ENCODE measurements around the gene CALML3.

CALML3 gene

DNA sequence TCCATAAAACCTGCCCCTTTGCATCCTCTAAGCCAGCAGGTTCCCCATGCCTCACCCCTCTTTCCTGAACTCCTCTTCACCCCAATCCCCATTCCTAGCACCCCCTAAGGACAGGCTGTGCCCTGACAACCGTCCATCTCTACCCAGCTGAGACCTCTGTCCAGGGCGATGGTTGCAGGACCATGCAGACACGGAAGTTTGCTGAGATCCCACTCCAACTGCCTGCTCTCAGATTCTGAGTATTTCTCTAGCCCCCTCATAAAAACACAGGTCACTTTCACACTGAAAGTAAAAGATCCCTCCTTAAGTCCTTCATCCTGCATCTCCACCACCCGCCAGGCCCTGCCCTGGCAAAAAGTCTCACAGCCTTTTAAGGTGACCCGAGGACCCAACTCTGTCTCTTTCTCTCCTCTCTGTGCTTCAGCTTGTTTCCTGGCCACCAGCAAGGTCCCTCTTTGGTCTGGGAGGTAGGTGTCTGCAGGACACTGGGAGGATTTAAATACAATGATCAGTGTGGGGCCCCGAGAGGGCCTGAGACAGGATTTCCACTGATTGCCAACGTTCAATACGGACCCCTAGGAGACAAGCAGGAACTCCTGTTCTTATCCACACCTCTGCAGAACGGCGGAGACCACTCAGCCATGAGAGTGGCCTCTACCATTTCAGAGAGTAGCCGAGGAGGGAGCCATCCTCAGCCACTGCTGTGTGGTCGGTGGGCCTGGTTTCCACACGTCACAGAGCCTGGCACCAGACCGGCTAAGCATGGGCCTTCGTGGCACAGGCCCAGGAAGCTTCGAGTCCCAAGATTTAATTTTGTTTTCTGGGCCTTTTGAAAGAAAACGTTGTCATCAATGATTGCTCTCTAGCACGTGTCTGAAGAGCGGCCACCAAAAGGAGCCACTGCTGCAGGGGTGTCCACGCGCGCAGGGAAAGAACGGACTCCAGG, 27.9 kb downstream of the CALML3 start:
- TF ChIP-seq, protein P1, sequence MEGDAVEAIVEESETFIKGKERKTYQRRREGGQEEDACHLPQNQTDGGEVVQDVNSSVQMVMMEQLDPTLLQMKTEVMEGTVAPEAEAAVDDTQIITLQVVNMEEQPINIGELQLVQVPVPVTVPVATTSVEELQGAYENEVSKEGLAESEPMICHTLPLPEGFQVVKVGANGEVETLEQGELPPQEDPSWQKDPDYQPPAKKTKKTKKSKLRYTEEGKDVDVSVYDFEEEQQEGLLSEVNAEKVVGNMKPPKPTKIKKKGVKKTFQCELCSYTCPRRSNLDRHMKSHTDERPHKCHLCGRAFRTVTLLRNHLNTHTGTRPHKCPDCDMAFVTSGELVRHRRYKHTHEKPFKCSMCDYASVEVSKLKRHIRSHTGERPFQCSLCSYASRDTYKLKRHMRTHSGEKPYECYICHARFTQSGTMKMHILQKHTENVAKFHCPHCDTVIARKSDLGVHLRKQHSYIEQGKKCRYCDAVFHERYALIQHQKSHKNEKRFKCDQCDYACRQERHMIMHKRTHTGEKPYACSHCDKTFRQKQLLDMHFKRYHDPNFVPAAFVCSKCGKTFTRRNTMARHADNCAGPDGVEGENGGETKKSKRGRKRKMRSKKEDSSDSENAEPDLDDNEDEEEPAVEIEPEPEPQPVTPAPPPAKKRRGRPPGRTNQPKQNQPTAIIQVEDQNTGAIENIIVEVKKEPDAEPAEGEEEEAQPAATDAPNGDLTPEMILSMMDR (IDR thresholded peaks at IDR 0.05; ENCODE audit: insufficient read depth, low read depth, low read length, missing control alignments), result no peak

DNA sequence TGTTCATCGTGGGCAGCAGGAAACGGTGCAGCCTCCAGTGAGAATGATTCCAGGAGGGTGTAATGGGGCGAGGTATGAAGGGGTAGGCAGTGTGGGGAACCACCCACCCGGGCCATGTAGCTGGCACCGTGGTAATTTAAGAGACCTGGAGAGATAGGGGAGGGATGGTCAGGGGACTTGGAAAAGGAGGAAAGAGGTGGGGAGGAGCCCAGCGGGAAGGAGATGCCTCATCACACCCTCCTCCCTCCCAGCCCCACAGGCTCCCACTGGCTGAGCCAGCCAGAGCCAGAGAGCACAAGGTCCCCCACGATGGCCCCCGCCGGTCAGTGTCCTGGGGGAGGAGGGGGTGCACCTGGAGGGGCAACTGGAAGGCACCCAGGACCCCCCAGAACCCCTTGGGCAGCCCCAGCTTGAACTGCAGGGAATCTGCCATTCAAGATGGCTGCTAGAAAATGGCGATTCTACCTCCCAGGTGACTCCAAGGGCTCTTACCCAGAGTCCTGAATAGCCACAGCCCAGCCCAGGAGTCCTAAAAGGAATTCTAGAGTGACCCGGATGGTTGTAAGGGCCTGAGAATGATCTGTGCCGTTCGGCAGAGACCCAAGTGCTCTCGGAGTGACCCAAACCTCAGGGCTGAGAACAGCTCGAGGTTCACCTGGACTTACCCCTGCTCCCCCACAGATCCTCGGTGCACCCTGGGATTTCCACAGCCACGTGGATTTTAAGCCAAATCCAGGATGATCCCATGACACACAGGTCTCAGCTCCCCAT, 28.8 kb downstream of the CALML3 start:
- DNase-seq (ENCODE audit: low read depth), result no peak
- TF ChIP-seq, protein P1 (IDR thresholded peaks at IDR 0.05; ENCODE audit: insufficient read depth, low read depth, low read length, missing control alignments), result no peak

More for the DNA sequence above, 27.9 kb downstream of the CALML3 start:
- no peak overlapping the region for H3K4me3 ChIP-seq (ENCODE audit: low read length)
- DNase-seq (ENCODE audit: low read depth), result no peak

GRCh38 chr10:5555021-5555510, 30.3 kb downstream of the CALML3 start:
- H3K4me3 ChIP-seq (ENCODE audit: low read length), result no peak overlapping the region
- TF ChIP-seq, protein P1 (IDR thresholded peaks at IDR 0.05; ENCODE audit: insufficient read depth, low read depth, low read length, missing control alignments), result no peak
- no peak for DNase-seq (ENCODE audit: low read depth)

More for the DNA sequence above, 28.8 kb downstream of the CALML3 start:
- H3K4me3 ChIP-seq (ENCODE audit: low read length), result no peak overlapping the region

- DNase-seq (ENCODE audit: low read depth), result no peak
- no peak overlapping the region for H3K4me3 ChIP-seq (ENCODE audit: low read length)
- TF ChIP-seq, protein P1 (IDR thresholded peaks at IDR 0.05; ENCODE audit: insufficient read depth, low read depth, low read length, missing control alignments), result no peak
These were observed 31.1 kb downstream of the CALML3 start for GRCh38 chr10:5555881-5556280.

GRCh38 chr10:5556576-5556975, 31.8 kb downstream of the CALML3 start:
- H3K4me3 ChIP-seq (ENCODE audit: low read length), result no peak overlapping the region
- TF ChIP-seq, protein P1 (IDR thresholded peaks at IDR 0.05; ENCODE audit: insufficient read depth, low read depth, low read length, missing control alignments), result no peak
- no peak for DNase-seq (ENCODE audit: low read depth)

DNA sequence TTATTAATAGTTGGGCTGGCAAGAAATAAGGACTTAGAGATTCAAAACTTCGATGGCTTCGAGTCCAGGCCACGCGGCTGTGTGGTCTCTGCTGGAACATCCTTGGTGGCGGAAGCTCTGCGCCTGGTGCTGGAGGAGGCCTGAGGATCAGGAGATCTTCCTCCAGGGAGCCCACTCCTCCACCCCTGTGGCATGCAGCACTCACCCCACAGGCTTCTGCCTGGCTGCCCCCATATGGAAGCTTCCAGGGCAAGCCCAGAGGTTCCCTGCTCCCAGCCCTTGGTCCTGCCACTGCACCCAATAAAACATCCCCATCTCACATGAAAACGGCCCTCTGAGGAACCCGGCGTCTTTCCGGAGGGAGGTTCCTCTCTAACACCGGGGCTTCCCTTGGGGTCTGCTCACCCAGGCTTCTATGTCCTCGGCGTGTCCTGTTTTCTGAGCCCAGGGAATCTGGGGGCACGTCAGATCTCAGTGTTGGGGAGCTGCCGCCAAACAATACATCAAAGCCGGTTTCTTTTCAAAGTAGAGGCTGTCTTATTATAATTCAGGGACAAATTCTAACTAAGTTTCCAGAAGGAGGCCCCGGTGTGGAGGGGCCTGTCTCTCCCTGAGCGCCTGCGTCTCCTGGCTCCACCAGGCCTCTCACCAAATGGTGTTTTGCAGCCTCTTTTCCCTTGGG, 32.4 kb downstream of the CALML3 start:
- DNase-seq (ENCODE audit: low read depth), result no peak
- TF ChIP-seq, protein P1 (IDR thresholded peaks at IDR 0.05; ENCODE audit: insufficient read depth, low read depth, low read length, missing control alignments), result no peak
- no peak overlapping the region for H3K4me3 ChIP-seq (ENCODE audit: low read length)
